ENCODE data around the gene VN1R2.
"Not testable (repeated sequence)": the region's sequence is repeated elsewhere in the genome, so short reads cannot be mapped to it uniquely, and the experiment has no call there.

Gene VN1R2, protein sequence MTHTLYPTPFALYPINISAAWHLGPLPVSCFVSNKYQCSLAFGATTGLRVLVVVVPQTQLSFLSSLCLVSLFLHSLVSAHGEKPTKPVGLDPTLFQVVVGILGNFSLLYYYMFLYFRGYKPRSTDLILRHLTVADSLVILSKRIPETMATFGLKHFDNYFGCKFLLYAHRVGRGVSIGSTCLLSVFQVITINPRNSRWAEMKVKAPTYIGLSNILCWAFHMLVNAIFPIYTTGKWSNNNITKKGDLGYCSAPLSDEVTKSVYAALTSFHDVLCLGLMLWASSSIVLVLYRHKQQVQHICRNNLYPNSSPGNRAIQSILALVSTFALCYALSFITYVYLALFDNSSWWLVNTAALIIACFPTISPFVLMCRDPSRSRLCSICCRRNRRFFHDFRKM

DNA sequence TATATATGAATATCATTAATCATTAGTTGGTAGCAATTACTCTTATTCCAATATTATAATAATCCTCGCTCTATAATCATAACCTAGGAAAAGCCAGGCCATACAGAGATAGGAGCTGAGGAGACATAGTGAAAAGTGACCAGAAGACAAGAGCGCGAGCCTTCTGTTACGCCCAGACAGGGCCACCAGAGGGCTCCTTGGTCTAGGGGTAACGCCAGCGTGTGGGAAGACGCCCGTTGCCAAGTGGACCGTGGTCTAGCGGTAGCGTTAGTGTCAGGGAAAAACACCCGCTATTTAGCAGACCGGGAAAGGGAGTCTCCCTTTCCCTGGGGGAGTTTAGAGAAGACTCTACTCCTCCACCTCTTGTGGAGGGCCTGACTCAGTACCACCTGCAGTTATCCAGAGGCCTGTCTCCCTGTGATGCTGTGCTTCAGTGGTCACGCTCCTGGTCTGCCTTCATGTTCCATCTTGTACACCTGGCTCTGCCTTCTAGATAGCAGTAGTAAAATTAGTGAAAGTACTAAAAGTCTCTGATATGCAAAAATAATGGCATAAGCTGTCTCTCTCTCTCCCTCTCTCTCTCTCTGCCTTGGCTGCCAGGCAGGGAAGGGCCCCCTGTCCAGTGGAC lies at the start of gene VN1R2:
Gene VN1R2, plus strand, starts transcription at position 578 of the 628 bp plus-strand sequence. CDS start 84 bp downstream, outside the sequence.
- DNase-seq (ENCODE audit: low read depth) = not testable (repeated sequence)

DNA sequence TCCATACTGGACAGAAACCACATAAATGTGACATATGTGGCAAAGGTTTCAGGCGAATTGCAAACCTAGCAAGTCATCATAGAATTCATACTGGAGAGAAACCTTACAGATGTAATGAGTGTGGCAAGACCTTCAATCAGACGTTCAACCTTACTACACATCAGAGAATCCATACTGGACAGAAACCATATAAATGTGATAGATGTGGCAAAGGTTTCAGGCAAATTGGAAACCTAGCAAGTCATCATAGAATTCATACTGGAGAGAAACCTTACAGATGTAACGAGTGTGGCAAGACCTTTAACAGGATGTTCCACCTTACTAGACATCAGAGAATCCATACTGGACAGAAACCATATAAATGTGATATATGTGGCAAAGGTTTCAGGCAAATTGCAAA lies 46.5 kb upstream of the VN1R2 start:
- not testable (repeated sequence) for DNase-seq (ENCODE audit: low read depth)

DNA sequence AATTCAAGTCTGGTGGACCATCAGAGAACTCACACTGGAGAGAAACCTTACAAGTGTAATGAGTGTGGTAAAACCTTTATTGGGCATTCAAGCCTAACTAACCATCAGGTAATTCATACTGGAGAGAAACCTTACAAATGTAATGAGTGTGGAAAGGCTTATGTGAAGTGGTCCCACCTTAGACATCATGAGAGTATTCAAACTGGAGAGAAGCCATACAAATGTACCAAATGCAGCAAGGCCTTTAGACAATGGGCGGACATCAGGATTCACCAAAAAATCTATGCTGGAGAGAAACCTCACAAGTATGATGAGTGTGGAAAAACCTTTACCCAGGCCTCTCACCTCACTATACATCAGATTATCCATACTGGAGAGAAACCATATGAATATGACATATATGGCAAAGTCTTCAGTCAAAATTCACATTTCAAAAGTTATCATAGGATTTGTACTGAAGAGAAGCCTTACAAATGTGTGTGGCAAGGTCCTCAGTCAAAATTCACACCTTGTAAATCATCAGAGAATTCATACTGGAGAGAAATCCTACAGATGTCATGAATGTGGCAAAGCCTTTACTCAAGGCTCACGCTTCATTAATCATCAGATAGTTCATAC lies 45.3 kb upstream of the VN1R2 start:
- no peak for DNase-seq (ENCODE audit: low read depth)

DNA sequence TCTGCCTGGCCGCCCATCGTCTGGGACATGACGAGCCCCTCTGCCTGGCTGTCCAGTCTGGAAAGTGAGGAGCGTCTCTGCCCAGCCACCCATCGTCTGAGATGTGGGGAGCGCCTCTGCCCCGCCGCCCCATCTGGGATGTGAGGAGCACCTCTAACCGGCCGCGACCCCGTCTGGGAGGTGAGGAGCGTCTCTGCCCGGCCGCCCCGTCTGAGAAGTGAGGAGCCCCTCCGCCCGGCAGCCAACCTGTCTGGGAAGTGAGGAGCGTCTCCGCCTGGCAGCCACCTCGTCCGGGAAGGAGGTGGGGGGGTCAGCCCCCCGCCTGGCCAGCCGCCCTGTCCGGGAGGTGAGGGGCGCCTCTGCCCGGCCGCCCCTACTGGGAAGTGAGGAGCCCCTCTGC lies 35.4 kb upstream of the VN1R2 start:
- not testable (repeated sequence) for DNase-seq (ENCODE audit: low read depth)

DNA sequence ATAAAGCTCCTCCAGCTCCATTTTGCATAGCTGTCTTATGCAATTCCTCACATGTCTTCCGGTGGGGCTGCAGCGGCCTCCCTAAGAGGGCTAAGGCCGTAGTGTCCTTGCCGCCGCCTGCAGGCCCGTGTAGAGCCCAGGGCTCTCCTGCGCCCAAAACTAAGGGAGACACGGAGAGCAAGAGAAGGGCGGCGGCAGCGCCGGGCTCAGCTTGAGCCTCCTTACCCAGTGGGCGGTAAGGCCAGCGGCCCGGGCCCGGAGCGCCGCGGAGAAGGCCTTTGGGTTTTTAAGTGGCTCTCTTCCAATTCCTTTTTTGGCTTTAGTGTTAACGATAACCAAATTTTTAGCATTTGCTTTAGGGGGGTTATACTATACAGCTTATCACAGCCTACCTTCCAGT lies 33.5 kb upstream of the VN1R2 start:
- DNase-seq (ENCODE audit: low read depth) = no peak

DNA sequence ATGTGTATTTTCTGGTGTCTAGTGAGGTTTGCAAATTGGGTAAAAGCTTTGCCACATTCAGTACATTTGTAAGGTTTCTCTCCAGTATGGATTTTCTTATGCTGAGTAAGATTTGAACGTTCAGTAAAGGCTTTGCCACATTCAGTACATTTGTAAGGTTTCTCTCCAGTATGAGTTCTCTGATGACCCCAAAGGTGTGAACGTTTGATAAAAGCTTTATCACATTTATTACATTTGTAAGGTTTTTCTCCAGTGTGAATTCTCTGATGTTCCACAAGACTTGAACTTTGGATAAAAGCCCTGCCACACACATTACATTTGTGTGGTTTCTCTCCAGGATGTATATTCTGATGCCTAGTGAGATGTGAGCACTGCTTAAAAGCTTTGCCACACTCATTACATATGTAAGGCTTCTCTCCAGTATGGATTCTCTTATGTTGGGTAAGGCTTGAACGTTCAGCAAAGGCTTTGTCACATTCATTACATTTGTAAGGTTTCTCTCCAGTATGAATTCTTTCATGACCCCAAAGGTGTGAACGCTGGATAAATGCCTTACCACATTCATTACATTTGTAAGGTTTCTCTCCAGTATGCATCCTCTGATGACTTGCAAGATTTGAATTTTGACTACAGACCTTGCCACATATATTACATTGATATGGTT lies 20.8 kb upstream of the VN1R2 start:
- DNase-seq (ENCODE audit: low read depth) = no peak

DNA sequence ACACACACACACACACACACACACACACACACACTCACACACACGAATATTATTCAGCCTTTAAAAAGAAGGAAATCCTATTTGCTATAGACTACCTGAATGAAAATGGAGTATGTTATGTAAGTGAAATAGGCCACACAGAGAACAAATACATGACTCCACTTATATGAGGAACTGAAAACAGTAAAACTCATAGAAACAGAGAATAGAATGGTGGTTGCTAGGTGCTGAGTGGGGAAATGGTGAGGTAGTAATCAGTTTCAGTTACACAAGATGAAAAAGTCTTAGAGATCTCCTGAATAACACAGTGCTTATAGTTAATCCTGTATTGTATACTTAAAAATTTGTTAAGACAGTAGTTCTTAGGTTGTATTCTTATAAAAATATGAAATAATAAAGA lies 11.6 kb upstream of the VN1R2 start:
- DNase-seq (ENCODE audit: low read depth) = no peak

DNA sequence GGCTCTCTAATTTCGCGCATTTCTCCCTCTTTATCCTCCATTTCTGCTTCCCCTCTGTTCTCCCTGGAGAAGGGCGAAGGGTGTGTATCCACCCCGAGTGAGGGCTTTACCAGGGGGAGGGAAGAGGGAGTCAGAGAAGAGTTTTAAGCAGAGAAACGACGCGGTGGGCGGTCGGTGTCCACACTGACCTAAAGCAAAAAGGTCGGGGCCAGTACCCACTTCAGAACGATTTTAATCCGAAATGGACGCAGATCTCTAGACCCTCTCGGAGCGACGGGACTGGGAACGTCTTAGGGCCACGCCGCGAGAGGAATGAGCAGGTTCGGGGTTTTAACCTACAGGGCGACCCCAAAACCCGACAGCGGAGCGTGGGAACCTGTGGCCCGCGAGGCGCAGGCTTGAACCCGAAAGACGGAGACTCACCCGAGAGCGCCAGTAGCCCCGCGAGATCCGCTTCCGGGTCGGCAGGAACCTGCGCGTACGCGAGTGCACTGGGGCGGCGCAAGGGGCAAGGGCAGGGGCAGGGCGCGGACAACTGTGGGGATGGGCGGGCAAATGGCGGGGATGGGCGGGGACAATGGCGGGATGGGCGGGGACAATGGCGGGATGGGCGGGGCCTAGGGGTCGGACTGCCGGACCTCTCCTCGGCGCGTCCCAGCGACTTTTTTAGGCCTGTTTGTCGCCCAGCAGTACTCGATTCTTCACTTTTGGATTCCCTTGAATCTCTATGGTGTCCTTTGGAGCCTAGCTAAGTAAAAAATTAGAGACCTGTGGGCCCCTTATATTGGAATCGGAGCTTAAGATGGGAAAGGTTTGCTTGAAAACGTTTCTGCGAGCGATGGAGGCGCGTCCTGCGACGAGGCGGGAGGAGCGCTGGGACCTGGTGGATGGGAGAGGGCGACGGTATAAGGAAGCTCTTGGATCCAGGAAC lies 3.4 kb upstream of the VN1R2 start, which contains the start of gene ZNF677:
Gene ZNF677, minus strand, starts transcription at position 463 of the 931 bp plus-strand sequence. CDS start 3,323 bp downstream, outside the sequence.
- DNase-seq (ENCODE audit: low read depth) = peak; percentile 86

DNA sequence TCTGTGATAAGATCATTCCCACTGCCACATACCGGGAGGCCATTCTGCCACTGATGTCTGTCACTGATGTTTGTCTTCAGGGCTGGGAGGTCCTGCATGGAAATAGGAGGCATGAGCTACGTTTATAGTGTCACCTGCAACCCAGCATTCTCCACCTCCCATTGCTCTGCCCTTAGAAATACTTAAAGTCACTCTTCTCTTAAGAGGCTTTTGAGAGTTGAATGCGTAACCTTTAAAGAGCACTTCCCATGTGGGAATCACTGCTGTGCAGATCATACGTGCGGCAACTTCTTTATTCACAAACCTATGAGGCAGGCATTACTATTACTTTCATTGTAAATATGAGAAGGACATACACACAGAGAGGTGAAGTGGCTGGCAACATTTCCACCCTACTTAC lies 9.5 kb downstream of the VN1R2 start, which contains the start of gene VN1R4:
Gene VN1R4, minus strand, starts transcription at position 101 of the 400 bp plus-strand sequence. Its CDS starts 58 bp downstream, at position 43.
- DNase-seq (ENCODE audit: low read depth) = not testable (repeated sequence)

DNA sequence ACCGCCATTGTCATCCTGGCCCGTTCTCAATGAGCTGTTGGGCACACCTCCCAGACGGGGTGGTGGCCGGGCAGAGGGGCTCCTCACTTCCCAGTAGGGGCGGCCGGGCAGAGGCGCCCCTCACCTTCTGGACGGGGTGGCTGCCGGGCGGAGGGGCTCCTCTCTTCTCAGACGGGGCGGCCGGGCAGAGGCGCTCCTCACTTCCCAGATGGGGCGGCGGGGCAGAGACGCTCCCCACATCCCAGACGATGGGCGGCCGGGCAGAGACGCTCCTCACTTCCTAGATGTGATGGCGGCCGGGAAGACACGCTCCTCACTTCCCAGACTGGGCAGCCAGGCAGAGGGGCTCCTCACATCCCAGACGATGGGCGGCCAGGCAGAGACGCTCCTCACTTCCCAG lies 11.8 kb downstream of the VN1R2 start:
- not testable (repeated sequence) for DNase-seq (ENCODE audit: low read depth)

DNA sequence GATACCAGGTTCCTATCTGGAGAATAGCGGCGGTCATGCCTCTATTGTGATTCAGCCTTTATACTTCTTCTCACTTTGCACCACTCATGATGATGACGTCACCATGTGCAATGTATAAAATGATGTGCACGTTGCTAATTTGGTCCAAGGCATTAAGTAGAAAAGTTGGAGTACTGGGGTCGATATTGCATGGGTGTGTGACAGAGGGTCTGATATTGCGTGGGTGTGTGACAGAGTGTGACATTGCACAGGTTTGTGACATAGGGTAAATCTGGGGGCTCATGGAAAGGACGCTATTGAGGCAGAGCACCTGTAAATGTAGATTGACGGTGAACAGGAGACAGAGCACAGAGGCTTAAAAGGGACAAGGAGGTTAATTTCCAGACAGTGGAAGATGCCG lies 14.0 kb downstream of the VN1R2 start:
- DNase-seq (ENCODE audit: low read depth) = no peak

DNA sequence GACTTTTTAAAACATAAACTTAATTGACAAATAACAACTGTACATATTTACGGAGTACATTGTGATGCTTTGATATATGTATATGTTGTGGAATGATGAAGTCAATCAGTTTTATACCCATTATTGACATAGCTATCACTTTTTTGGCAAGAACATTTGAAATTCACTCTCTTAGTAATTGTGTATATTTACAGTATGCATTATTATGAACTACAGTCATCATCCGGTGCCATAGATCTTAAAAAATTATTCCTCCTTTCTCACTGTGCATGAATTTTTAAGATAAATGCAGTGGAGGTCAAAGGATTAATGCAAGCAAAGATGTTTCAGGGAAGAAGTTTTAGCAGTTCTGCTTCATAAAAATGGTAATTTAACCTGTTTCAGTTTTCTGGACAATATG lies 17.4 kb downstream of the VN1R2 start:
- no peak for DNase-seq (ENCODE audit: low read depth)

DNA sequence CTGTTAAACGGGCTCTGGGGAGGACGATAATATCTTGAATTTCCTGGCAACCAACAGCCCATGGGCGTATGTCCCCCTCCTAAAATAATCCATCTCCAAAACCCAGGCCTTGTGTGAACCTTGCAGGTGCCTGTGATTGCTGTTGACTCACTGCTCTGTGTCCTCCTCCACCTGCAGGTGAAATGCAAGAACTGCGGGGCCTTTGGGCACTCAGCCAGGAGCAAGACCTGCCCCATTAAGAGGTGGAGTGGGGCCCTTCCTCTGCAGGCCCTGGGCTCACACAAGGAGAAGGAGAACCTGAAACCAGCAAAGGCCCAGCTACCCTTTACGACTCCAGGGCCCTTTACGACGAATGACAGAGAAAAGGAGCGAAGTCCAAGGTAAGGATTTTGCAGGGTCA lies 23.9 kb downstream of the VN1R2 start:
- not testable (repeated sequence) for DNase-seq (ENCODE audit: low read depth)

DNA sequence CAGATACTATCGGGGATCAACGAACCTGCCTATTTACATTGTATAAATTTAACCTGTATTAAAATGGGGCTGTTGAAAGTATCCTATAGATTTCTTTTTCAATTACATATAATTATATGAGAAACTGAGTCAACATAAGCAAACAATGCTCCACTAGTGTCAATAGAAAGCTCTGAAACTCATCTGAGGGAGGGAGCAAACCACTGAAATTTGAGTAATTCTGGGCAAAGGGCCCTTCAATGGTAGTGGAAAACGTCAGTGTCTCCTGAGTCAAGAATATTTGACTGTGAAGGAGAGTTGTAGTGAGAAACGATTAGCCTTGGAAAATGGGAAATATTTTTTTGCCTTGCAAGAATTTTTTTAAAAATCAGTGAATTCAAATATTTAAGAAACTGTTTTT lies 27.0 kb downstream of the VN1R2 start:
- DNase-seq (ENCODE audit: low read depth) = no peak

DNA sequence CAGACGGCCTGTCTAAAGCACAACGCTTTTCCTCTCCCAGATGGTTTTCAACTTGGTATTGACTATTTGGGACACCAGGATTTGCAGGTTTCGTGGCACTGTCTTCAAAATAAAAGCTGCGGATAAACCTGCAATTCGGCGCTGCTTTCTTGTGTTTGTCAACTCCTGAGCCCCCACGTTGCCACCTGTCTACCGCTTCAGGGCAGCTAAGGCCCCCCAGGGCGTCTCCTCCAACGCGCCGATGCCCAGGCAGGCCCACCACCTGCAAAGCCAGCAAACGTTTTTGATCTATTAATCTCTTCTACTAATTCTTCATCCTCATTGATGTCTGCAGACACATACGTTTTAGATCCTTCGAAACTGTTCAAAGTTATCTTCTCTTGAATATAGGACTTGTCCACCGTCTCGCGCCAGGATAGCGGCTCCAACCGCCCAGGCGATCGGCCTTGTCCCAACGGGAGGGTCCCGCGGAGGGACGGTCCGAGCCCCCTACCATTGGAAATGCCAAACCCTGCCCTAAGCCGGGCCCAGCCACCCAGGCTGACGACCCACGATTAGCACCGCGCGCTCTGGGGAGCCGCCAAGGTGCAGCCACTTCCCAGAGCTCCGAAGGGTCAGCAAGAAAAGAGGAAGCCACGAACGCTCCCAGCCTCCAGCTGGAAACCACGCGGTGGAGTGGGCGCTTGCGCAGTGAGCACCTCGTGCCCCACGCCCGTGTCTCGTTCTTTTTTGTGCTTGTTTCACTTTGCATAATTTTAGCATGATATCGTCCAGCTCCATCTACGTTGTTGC lies 32.9 kb downstream of the VN1R2 start:
- DNase-seq (ENCODE audit: low read depth) = no peak

DNA sequence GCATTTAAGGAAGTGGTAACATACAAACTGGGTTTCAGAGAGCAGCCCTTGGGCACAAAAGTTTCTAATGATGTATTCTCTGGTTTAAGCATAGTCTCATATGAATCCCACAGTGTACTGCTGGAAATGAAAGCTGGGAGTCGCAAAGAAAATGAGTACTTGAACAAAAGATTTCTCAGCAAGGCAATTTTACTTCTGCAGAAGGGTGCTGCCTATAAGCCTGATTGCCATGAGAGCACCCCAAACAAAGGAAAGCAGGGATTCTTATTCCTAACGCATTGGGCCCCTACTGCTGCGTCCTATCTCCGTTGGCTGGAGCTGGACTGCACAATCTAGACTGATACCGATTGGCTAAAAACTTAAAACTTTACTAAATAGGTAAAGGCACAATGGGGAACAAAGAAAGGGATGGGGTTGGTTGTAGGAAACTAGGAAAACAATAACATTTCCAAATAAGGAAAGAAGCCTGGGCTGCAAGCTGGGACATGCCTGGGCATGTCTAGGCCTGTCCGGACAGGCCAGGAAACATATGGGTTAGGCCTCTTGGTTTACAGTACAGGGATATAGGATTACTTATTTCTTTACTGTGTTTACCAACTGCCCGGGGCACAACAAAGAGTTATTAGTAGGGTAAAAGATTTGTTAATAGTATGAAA lies 36.8 kb downstream of the VN1R2 start:
- DNase-seq (ENCODE audit: low read depth) = no peak

DNA sequence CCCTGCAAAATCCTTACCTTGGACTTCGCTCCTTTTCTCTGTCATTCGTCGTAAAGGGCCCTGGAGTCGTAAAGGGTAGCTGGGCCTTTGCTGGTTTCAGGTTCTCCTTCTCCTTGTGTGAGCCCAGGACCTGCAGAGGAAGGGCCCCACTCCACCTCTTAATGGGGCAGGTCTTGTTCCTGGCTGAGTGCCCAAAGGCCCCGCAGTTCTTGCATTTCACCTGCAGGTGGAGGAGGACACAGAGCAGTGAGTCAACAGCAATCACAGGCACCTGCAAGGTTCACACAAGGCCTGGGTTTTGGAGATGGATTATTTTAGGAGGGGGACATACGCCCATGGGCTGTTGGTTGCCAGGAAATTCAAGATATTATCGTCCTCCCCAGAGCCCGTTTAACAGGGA lies 43.2 kb downstream of the VN1R2 start:
- DNase-seq (ENCODE audit: low read depth) = not testable (repeated sequence)

DNA sequence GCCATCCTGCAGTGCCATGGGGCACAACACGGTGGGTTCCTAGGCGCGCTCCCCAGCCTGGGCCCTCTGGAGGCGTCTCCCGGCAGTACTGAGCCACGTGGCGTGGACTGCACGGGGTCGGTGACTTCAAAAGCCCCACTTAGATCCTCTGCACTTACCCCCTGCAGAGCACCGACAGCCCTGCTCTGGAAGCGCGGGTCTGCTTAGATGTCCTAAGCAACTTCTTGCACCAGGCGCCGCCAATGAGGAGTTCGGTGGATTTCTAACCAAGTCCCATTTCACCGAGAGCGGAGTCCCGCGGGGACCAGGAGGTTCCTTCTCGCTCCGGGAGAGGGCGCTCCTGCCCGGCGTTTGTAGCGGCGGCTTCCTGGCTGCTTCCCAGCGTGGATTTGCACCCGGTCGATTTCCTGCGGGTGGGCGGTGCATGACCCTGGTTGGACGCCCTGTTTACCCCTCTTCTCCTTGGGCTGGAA lies 50.3 kb downstream of the VN1R2 start:
- no peak for DNase-seq (ENCODE audit: low read depth)
